C4-2B (cell line): Measurements from ENCODE around the gene STK38.

Source experiments
- CTCF ChIP-seq: fragments of 450-650 bp; conservative IDR thresholded peaks from 2 replicates; pipeline ENCODE4 v1.5.1; 2017; ENCODE audit warnings: mild to moderate bottlenecking
- ZFX ChIP-seq: fragments of 450-650 bp; IDR thresholded peaks from 2 replicates; pipeline ENCODE4 v1.6.1; 2017

- no peak for TF ChIP-seq CTCF
- no peak for TF ChIP-seq ZFX
These were observed 31.2 kb upstream of the STK38 start for GRCh38 chr6:36578431-36578830.
